ENCODE results near the gene SRRM3.

SRRM3 gene

GRCh38 chr7:76272851-76273497, 71.3 kb downstream of the SRRM3 start:
- H3K4me3 ChIP-seq (replicated peaks; ENCODE audit: low read depth, low read length), result no peak overlapping the region
- no peak for TF ChIP-seq CTCF (IDR thresholded peaks at IDR 0.05; ENCODE audit: low read depth, low read length, missing control alignments)
- no peak for DNase-seq (ENCODE audit: extremely low read depth, low read depth)

GRCh38 chr7:76273503-76273902, 71.8 kb downstream of the SRRM3 start:
- no peak overlapping the region for H3K4me3 ChIP-seq (replicated peaks; ENCODE audit: low read depth, low read length)
- TF ChIP-seq CTCF (IDR thresholded peaks at IDR 0.05; ENCODE audit: low read depth, low read length, missing control alignments), result no peak
- DNase-seq (ENCODE audit: extremely low read depth, low read depth), result no peak

- DNase-seq (ENCODE audit: extremely low read depth, low read depth), result no peak
- no peak for TF ChIP-seq CTCF (IDR thresholded peaks at IDR 0.05; ENCODE audit: low read depth, low read length, missing control alignments)
- H3K4me3 ChIP-seq (replicated peaks; ENCODE audit: low read depth, low read length), result no peak overlapping the region
Measured at GRCh38 chr7:76278540-76278939, 76.8 kb downstream of the SRRM3 start.

GRCh38 chr7:76280408-76280807, 78.7 kb downstream of the SRRM3 start:
- no peak for TF ChIP-seq CTCF (IDR thresholded peaks at IDR 0.05; ENCODE audit: low read depth, low read length, missing control alignments)
- no peak overlapping the region for H3K4me3 ChIP-seq (replicated peaks; ENCODE audit: low read depth, low read length)

GRCh38 chr7:76281006-76281705, 79.5 kb downstream of the SRRM3 start:
- no peak for DNase-seq (ENCODE audit: extremely low read depth, low read depth)
- no peak for TF ChIP-seq CTCF (IDR thresholded peaks at IDR 0.05; ENCODE audit: low read depth, low read length, missing control alignments)
- no peak overlapping the region for H3K4me3 ChIP-seq (replicated peaks; ENCODE audit: low read depth, low read length)

More at GRCh38 chr7:76280408-76280807, 78.7 kb downstream of the SRRM3 start:
- no peak for DNase-seq (ENCODE audit: extremely low read depth, low read depth)

- no peak for TF ChIP-seq CTCF (IDR thresholded peaks at IDR 0.05; ENCODE audit: low read depth, low read length, missing control alignments)
- no peak overlapping the region for H3K4me3 ChIP-seq (replicated peaks; ENCODE audit: low read depth, low read length)
- no peak for DNase-seq (ENCODE audit: extremely low read depth, low read depth)
Measured at GRCh38 chr7:76281706-76282343, 80.1 kb downstream of the SRRM3 start.
